ENCODE results near the gene HEATR1.

DNA sequence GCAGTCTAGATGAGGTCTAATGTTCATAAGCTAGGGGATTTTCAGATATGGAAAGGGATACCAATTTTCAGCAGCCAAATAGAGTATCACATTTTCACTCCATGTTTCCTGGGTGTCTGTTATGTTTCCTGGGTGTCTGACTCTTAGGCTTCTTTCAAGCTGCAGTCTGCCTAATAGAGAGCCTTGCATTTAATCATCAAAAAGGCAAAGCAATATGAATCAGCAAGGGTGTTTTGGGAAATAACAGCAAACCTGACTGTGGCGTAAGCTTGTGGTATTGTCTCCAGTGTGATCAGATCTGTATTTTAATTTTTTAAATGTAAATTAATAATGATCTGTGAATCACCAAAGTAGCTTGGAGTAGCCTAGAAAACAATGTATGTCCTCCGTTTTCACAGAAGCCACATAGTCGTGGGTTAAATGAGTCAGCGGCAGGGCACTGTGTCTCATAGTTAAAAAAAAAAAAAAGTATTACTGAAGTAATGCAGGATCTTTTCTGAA is 70.1 kb downstream of the HEATR1 start:
- TF ChIP-seq, protein P1, sequence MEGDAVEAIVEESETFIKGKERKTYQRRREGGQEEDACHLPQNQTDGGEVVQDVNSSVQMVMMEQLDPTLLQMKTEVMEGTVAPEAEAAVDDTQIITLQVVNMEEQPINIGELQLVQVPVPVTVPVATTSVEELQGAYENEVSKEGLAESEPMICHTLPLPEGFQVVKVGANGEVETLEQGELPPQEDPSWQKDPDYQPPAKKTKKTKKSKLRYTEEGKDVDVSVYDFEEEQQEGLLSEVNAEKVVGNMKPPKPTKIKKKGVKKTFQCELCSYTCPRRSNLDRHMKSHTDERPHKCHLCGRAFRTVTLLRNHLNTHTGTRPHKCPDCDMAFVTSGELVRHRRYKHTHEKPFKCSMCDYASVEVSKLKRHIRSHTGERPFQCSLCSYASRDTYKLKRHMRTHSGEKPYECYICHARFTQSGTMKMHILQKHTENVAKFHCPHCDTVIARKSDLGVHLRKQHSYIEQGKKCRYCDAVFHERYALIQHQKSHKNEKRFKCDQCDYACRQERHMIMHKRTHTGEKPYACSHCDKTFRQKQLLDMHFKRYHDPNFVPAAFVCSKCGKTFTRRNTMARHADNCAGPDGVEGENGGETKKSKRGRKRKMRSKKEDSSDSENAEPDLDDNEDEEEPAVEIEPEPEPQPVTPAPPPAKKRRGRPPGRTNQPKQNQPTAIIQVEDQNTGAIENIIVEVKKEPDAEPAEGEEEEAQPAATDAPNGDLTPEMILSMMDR (conservative IDR thresholded peaks at IDR 0.05) = no peak
- TF ChIP-seq EZH2 (IDR thresholded peaks at IDR 0.05; ENCODE audit: low read depth) = no peak
